ENCODE data around the gene SPATA32.

SPATA32 gene

GRCh38 chr17:45262516-45263476 lies 902 bp upstream of the SPATA32 start:
- Histone ChIP-seq H3K27me3 (ENCODE audit: insufficient read depth, poor library complexity, severe bottlenecking) (no peaks in the 10 kb centered on the region), H3K4me1 (ENCODE audit: insufficient read depth, poor library complexity, severe bottlenecking) (peaks cover 7% of the 10 kb centered on the region), H3K27ac (ENCODE audit: poor library complexity, severe bottlenecking) (no peak overlapping the region), H3K36me3 (ENCODE audit: low read depth) (peaks cover 42% of the 10 kb centered on the region), H3K4me3 (ENCODE audit: severe bottlenecking) (peak overlapping the region; percentile 24), H3K9me3 (ENCODE audit: severe bottlenecking) (no peaks in the 10 kb centered on the region)
- TF ChIP-seq, protein P1, sequence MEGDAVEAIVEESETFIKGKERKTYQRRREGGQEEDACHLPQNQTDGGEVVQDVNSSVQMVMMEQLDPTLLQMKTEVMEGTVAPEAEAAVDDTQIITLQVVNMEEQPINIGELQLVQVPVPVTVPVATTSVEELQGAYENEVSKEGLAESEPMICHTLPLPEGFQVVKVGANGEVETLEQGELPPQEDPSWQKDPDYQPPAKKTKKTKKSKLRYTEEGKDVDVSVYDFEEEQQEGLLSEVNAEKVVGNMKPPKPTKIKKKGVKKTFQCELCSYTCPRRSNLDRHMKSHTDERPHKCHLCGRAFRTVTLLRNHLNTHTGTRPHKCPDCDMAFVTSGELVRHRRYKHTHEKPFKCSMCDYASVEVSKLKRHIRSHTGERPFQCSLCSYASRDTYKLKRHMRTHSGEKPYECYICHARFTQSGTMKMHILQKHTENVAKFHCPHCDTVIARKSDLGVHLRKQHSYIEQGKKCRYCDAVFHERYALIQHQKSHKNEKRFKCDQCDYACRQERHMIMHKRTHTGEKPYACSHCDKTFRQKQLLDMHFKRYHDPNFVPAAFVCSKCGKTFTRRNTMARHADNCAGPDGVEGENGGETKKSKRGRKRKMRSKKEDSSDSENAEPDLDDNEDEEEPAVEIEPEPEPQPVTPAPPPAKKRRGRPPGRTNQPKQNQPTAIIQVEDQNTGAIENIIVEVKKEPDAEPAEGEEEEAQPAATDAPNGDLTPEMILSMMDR (IDR thresholded peaks at IDR 0.05; ENCODE audit: poor library complexity, severe bottlenecking): peak; percentile 7
- no peak for DNase-seq (ENCODE audit: low spot score)
- peak; percentile 27 for ATAC-seq (ENCODE audit: low read depth)

GRCh38 chr17:45260204-45260783 lies 1.6 kb downstream of the SPATA32 start:
- Histone ChIP-seq H3K4me1 (ENCODE audit: insufficient read depth, poor library complexity, severe bottlenecking) (peaks cover 7% of the 10 kb centered on the region), H3K27ac (ENCODE audit: poor library complexity, severe bottlenecking) (no peak overlapping the region), H3K4me3 (ENCODE audit: severe bottlenecking) (no peak overlapping the region), H3K27me3 (ENCODE audit: insufficient read depth, poor library complexity, severe bottlenecking) (no peaks in the 10 kb centered on the region), H3K36me3 (ENCODE audit: low read depth) (peaks cover 17% of the 10 kb centered on the region), H3K9me3 (ENCODE audit: severe bottlenecking) (no peaks in the 10 kb centered on the region)
- no peak for ATAC-seq (ENCODE audit: low read depth)
- TF ChIP-seq, protein P1 (IDR thresholded peaks at IDR 0.05; ENCODE audit: poor library complexity, severe bottlenecking): no peak
- DNase-seq (ENCODE audit: low spot score): no peak

- TF ChIP-seq, protein P1 (IDR thresholded peaks at IDR 0.05; ENCODE audit: poor library complexity, severe bottlenecking): no peak
- ATAC-seq (ENCODE audit: low read depth) (no peak), DNase-seq (ENCODE audit: low spot score) (no peak)
- Histone ChIP-seq H3K9me3 (ENCODE audit: severe bottlenecking) (no peaks in the 10 kb centered on the region), H3K27ac (ENCODE audit: poor library complexity, severe bottlenecking) (no peak overlapping the region), H3K4me3 (ENCODE audit: severe bottlenecking) (no peak overlapping the region), H3K27me3 (ENCODE audit: insufficient read depth, poor library complexity, severe bottlenecking) (no peaks in the 10 kb centered on the region), H3K4me1 (ENCODE audit: insufficient read depth, poor library complexity, severe bottlenecking) (peaks cover 7% of the 10 kb centered on the region), H3K36me3 (ENCODE audit: low read depth) (peaks cover 3% of the 10 kb centered on the region)
Observed at GRCh38 chr17:45258981-45259380, 2.9 kb downstream of the SPATA32 start.

- no peaks in the 10 kb centered on the region for H3K9me3 ChIP-seq (ENCODE audit: severe bottlenecking)
- H3K4me1 ChIP-seq (ENCODE audit: insufficient read depth, poor library complexity, severe bottlenecking): no peaks in the 10 kb centered on the region
- no peaks in the 10 kb centered on the region for H3K27me3 ChIP-seq (ENCODE audit: insufficient read depth, poor library complexity, severe bottlenecking)
- DNase-seq (ENCODE audit: low spot score) (no peak), ATAC-seq (ENCODE audit: low read depth) (no peak)
- no peaks in the 10 kb centered on the region for H3K36me3 ChIP-seq (ENCODE audit: low read depth)
- TF ChIP-seq, protein P1 (IDR thresholded peaks at IDR 0.05; ENCODE audit: poor library complexity, severe bottlenecking): no peak
- H3K27ac ChIP-seq (ENCODE audit: poor library complexity, severe bottlenecking): no peak overlapping the region
- no peak overlapping the region for H3K4me3 ChIP-seq (ENCODE audit: severe bottlenecking)
Observed at GRCh38 chr17:45257115-45257514, 4.8 kb downstream of the SPATA32 start.
